ENCODE measurements around the gene BFSP1. TPM values are rescaled to one million over a fixed set of nuclear protein-coding genes. Genes with fewer than 3 reads are reported as not detected.

BFSP1 gene
- total and polyA plus RNA-seq, 2 of the 8 experiments (the other 6 are each of a cell fraction or from before 2014, with no cell fraction given), result 1.5 to 2.5 TPM

- Histone ChIP-seq H3K9me3 (ENCODE audit: insufficient read depth in 2 of 2, low read depth in 1 of 2, low read length in 1 of 2) (no peaks in the 10 kb centered on the region), H3K23ac (ENCODE audit: insufficient read length) (no peak overlapping the region), H3K56ac (replicated peaks; ENCODE audit: insufficient read length, low read depth, low read length) (no peak overlapping the region), H2BK15ac (ENCODE audit: low read length) (no peak overlapping the region), H2AFZ (ENCODE audit: low read length) (no peak overlapping the region), H3K27ac (ENCODE audit: low read depth, low read length) (no peak overlapping the region), H3K27me3 (replicated peaks in 1 of 4; ENCODE audit: control insufficient read depth in 3 of 4, extremely low read depth in 1 of 4, insufficient read depth in 3 of 4, low read length in 3 of 4) (no peaks in the 10 kb centered on the region), H3K9ac (replicated peaks in 1 of 4; ENCODE audit: extremely low read depth in 1 of 4, low read depth in 3 of 4, low read length in 3 of 4) (no peak overlapping the region), H4K8ac (ENCODE audit: extremely low read depth, insufficient read depth, low read length) (no peak overlapping the region), H3K79me1 (ENCODE audit: low read depth, low read length) (no peaks in the 10 kb centered on the region; the same call in 1 of the 2 replicates), H3K14ac (ENCODE audit: insufficient read length) (no peak overlapping the region), H2BK5ac (ENCODE audit: low read depth, low read length) (no peak overlapping the region), H3K79me2 (ENCODE audit: control insufficient read depth in 1 of 2, insufficient read depth in 2 of 2, low read length in 2 of 2) (no peaks in the 10 kb centered on the region), H3K4ac (replicated peaks; ENCODE audit: insufficient read length, low read depth, low read length) (no peak overlapping the region), H2BK120ac (replicated peaks; ENCODE audit: low read depth, low read length) (no peak overlapping the region), H3K23me2 (ENCODE audit: low read depth, low read length) (no peaks in the 10 kb centered on the region), H3K18ac (ENCODE audit: extremely low read depth, low read length) (no peak overlapping the region), H4K5ac (ENCODE audit: insufficient read length, low read depth, low read length) (no peak overlapping the region), H2BK12ac (ENCODE audit: low read depth, low read length) (no peak overlapping the region), H2AK5ac (ENCODE audit: low read depth, low read length) (no peak overlapping the region), H4K20me1 (replicated peaks in 1 of 2; ENCODE audit: control insufficient read depth in 1 of 2, insufficient read depth in 2 of 2, low read length in 2 of 2) (no peaks in the 10 kb centered on the region), H2BK20ac (ENCODE audit: low read length) (no peak overlapping the region), H3K36me3 (ENCODE audit: control insufficient read depth in 2 of 4, insufficient read depth in 4 of 4, low read length in 3 of 4) (no peaks in the 10 kb centered on the region; a peak in 1 of 8 replicates), H4K91ac (replicated peaks; ENCODE audit: insufficient read length, low read length) (no peak overlapping the region), H3K4me1 (replicated peaks in 1 of 4; ENCODE audit: control insufficient read depth in 3 of 4, insufficient read depth in 4 of 4, low read length in 3 of 4) (no peaks in the 10 kb centered on the region), H3K4me2 (ENCODE audit: insufficient read depth in 1 of 2, low read depth in 2 of 2, low read length in 2 of 2) (no peak overlapping the region), H3K4me3 (ENCODE audit: extremely low read depth in 1 of 4, insufficient read depth in 2 of 4, low read depth in 3 of 4, low read length in 4 of 4) (no peak overlapping the region)
- DNase-seq (ENCODE audit: low read depth in 1 of 2, low spot score in 2 of 2), result no peak
- FAIRE-seq, result no peak
- ChIA-PET CTCF (ENCODE audit: partially characterized antibody) (interaction anchor here (0.6 to 6.4 kb wide), 4 partner anchors 14 to 285 kb away, joined by 3 to 66 read pairs (median 16); no protein-coding TSS in a partner anchor), POLR2A (ENCODE audit: partially characterized antibody) (interaction anchor here (1.5 to 4.0 kb wide), 3 partner anchors 11 to 27 kb away, joined by 3 to 18 read pairs (median 5); partner anchors contain the start of genes BFSP1 and DSTN)
- 95% methylated on average over 5 of the region's 5 CpGs; no CpG with 5 or more reads in 1 of the 2 experiments for WGBS, 2 experiments (ENCODE audit: extremely low coverage in 1 of 2, insufficient coverage in 1 of 2, insufficient read length in 1 of 2, insufficient replicate concordance in 2 of 2, low coverage in 1 of 2, low lambda C conversion rate in 2 of 2, missing lambda C conversion rate in 1 of 2)
- TF ChIP-seq TBP (IDR thresholded peaks at IDR 0.05; ENCODE audit: low read depth, low read length), result no peak
- TF ChIP-seq BCL11A (IDR thresholded peaks at IDR 0.05; ENCODE audit: low read depth in 2 of 2, low read length in 2 of 2), result no peak
- no peak for TF ChIP-seq TAF1 (IDR thresholded peaks at IDR 0.05; ENCODE audit: low read depth, low read length)
- TF ChIP-seq MAX (IDR thresholded peaks at IDR 0.05), result no peak
- TF ChIP-seq EP300 (IDR thresholded peaks at IDR 0.05; ENCODE audit: borderline replicate concordance in 1 of 2, low read depth in 2 of 2, low read length in 2 of 2), result no peak
- no peak for TF ChIP-seq MAFK (IDR thresholded peaks at IDR 0.05; ENCODE audit: low read depth, low read length)
- TF ChIP-seq POLR2AphosphoS5 (IDR thresholded peaks at IDR 0.05; ENCODE audit: low read depth, low read length), result no peak
- TF ChIP-seq BACH1 (IDR thresholded peaks at IDR 0.05; ENCODE audit: low read length), result no peak
- no peak for TF ChIP-seq ZNF274 (IDR thresholded peaks at IDR 0.05; ENCODE audit: borderline replicate concordance, extremely low read depth, low read length)
- no peak for TF ChIP-seq CEBPB (IDR thresholded peaks at IDR 0.05; ENCODE audit: low read depth, low read length)
- no peak for TF ChIP-seq SIX5 (IDR thresholded peaks at IDR 0.05; ENCODE audit: low read depth, low read length)
- TF ChIP-seq NRF1 (IDR thresholded peaks at IDR 0.05; ENCODE audit: low read depth, low read length), result no peak
Observed at GRCh38 chr20:17543531-17544131, 12.5 kb upstream of the BFSP1 start.
